HL-60 (cell line): ENCODE results near the gene MOCS3.

Experiments used
- DNase-seq, 2 experiments: peaks; one replicate each; pipeline ENCODE4 v3.0.0-alpha.2; 2010 to 2020; ENCODE audit warnings: low read depth in 1 of 2, low spot score in 1 of 2
- H3K27ac ChIP-seq: fragments of 250-450 bp; sonication (Bioruptor Pico); replicated peaks from 2 replicates; pipeline ENCODE4 v1.5.1; 2020; ENCODE audit warnings: mild to moderate bottlenecking, moderate library complexity
- H3K27me3 ChIP-seq: fragments of 250-450 bp; sonication (Bioruptor Pico); 2 replicates; pipeline ENCODE4 v1.5.1; 2021; ENCODE audit warnings: mild to moderate bottlenecking, moderate library complexity; ENCODE audit not compliant: insufficient read depth, poor library complexity, severe bottlenecking
- H3K4me3 ChIP-seq: replicated peaks from 2 replicates; pipeline ENCODE4 v1.5.1; 2011; ENCODE audit warnings: mild to moderate bottlenecking, control low read depth, low read length; ENCODE audit not compliant: insufficient read depth
- CTCF ChIP-seq: IDR thresholded peaks from one replicate; pipeline ENCODE4 v1.5.1; 2011; ENCODE audit warnings: low read length, control low read depth, inconsistent platforms; ENCODE audit not compliant: insufficient read depth
- GABPA ChIP-seq: IDR thresholded peaks from 2 replicates; pipeline ENCODE4 v1.6.1; 2012; ENCODE audit warnings: low read depth
- POLR2AphosphoS5 ChIP-seq: IDR thresholded peaks from 2 replicates; pipeline ENCODE4 v1.6.1; 2012; ENCODE audit warnings: low read depth
- REST ChIP-seq: IDR thresholded peaks from 2 replicates; pipeline ENCODE4 v1.6.1; 2012; ENCODE audit warnings: low read depth; ENCODE audit not compliant: insufficient replicate concordance
- SPI1 ChIP-seq: IDR thresholded peaks from 2 replicates; pipeline ENCODE4 v1.6.1; 2012; ENCODE audit warnings: low read depth, mild to moderate bottlenecking, borderline replicate concordance

MOCS3 gene

GRCh38 chr20:51001430-51002265 is 43.0 kb downstream of the MOCS3 start:
- Histone ChIP-seq H3K27ac (no peak overlapping the region), H3K4me3 (no peak overlapping the region), H3K27me3 (peaks cover 16% of the 10 kb centered on the region)
- no peak for DNase-seq
- TF ChIP-seq REST (no peak), POLR2AphosphoS5 (no peak), GABPA (no peak), SPI1 (no peak), CTCF (no peak)

GRCh38 chr20:51002633-51003032 is 44.0 kb downstream of the MOCS3 start:
- Histone ChIP-seq H3K4me3 (no peak overlapping the region), H3K27me3 (peaks cover 16% of the 10 kb centered on the region), H3K27ac (no peak overlapping the region)
- no peak for TF ChIP-seq REST
- no peak for TF ChIP-seq POLR2AphosphoS5
- TF ChIP-seq GABPA = no peak
- no peak for TF ChIP-seq CTCF
- no peak for TF ChIP-seq SPI1
- no peak for DNase-seq

- no peak overlapping the region for H3K4me3 ChIP-seq
- H3K27me3 ChIP-seq = peaks cover 13% of the 10 kb centered on the region
- H3K27ac ChIP-seq = no peak overlapping the region
- DNase-seq = no peak
- TF ChIP-seq REST = no peak
- TF ChIP-seq SPI1 = no peak
- TF ChIP-seq GABPA = no peak
- no peak for TF ChIP-seq CTCF
- TF ChIP-seq POLR2AphosphoS5 = no peak
These were observed 45.1 kb downstream of the MOCS3 start for GRCh38 chr20:51003753-51004152.
